ENCODE data around the gene ZNF609.
"Not testable (repeated sequence)": the region's sequence is repeated elsewhere in the genome, so short reads cannot be mapped to it uniquely, and the experiment has no call there.

ZNF609 gene

DNA sequence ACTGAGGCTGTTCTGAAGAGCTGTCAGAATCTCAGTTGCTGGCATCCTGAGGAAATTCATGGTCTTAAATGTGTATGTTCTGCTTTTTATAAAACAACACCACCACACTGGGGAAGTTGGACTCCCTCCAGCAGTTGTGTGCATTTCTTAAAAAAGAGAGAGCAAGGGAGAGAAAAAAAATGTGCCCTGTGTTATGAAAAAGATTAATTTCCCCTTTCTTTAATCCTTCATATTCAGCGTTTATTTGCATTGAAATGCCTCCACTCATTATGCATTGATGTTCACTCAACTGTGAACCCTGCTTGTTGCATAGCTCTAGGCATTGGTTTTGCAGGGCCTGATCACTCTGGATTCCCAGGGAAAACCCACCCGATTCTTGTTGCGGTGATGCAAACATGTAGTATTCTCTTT lies 4.4 kb upstream of the ZNF609 start:
- no peak for DNase-seq (ENCODE audit: low read depth)

- no peak for DNase-seq (ENCODE audit: low read depth)
Observed at GRCh38 chr15:64456634-64457108, 3.7 kb upstream of the ZNF609 start.

GRCh38 chr15:64459066-64459781 lies 1.2 kb upstream of the ZNF609 start:
- DNase-seq (ENCODE audit: low read depth): no peak

GRCh38 chr15:64460724-64461720 lies 644 bp downstream of the ZNF609 start:
- DNase-seq (ENCODE audit: low read depth): peak; percentile 9

DNA sequence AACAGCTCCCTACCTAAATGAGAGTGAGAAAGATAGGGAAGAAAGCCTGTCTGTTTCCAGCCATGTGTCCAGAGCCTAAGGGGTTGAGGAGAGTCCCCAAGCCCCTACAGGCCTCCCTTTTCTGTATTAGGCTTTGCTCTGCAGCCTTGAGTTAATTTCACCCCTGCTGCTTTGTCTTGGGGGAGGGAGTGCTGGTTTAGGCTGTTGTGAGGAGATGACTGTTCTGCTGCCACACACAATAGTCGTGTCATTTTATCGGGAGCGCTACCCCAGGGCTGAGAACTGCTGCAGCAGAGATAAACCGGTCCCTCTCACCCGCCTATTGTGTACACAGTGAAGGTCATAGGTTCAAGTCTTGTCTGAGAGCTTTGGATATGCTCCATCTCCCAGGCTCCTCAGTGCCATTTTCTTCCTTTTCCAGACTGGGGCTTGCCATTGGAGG lies 1.4 kb downstream of the ZNF609 start:
- DNase-seq (ENCODE audit: low read depth): peak; percentile 7

GRCh38 chr15:64462492-64462891 lies 2.1 kb downstream of the ZNF609 start:
- no peak for DNase-seq (ENCODE audit: low read depth)

- DNase-seq (ENCODE audit: low read depth): no peak
Observed at GRCh38 chr15:64464276-64465005, 4.1 kb downstream of the ZNF609 start.

DNA sequence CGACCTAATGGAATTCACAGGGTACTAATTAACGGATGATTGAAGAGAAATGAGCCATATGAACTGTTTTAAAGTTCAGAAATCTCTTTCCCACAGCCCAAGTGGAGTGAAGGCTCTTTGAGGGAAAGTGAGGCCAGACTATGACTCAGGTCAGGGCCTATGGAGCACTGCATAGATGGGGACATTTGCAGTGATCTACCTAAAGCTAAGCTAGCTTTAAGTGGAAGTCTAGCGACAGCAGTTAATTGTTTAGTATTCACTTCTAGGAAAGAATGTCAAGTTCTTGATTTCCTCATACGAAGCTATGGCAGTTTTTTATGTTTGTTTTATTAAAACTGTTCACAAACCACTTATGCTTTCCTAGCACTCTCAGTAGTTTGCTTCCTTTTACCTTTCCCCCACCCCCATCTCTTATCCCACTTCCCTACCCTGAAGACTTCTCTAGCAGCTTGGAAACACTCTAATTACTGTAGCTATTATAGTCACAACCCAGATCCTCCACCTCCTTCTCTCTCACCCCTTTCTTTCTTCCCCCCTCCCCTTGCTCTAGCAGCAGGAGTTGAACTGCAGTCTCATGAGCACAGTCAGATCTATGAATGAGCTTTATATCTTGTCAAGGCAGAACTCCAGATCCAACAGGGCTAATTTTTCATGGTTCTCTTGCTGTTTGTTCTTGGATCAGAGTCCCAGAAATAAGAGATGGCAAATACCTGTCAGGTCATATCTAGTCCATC lies 6.2 kb downstream of the ZNF609 start:
- DNase-seq (ENCODE audit: low read depth): no peak

GRCh38 chr15:64472161-64472560 lies 11.8 kb downstream of the ZNF609 start:
- no peak for DNase-seq (ENCODE audit: low read depth)

DNA sequence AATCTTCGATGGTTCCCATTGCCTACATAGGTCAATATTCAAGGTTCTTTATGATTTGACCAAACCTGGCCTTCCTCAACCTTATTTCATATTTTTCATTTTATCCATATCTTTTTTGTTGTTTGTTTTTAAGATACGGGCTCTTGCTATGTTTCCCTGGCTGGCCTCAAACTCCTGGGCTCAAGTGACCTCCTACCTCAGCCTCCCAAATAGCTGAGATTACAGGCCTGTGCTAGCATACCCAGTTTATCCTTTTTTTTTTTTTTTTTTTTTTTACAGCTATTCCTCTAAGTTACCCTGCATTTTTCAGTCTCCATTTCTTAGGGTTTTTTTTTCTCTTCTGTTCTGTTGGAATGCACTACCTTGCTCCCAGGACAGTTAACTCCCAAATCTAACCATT lies 14.5 kb downstream of the ZNF609 start:
- DNase-seq (ENCODE audit: low read depth): no peak

GRCh38 chr15:64476550-64476949 lies 16.2 kb downstream of the ZNF609 start:
- DNase-seq (ENCODE audit: low read depth): no peak

DNA sequence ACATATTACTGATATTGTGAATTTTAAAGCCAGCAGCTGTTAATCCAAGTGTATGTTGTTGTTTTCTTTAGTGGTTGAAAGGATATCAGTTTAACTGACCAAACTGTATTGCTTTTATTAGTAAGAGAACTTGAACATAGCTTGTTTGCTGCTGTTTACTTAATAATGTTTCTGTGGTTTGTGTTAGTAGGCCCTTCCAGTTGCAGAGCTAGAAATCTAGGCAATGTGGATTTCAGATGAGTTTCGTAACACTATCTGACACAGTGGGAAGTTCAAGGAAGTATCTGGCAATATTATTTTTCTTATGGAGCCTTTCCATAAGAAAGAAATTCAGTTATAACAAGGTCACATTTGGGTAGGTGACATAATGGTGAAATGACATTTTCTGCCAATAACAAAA lies 18.5 kb downstream of the ZNF609 start:
- no peak for DNase-seq (ENCODE audit: low read depth)

DNA sequence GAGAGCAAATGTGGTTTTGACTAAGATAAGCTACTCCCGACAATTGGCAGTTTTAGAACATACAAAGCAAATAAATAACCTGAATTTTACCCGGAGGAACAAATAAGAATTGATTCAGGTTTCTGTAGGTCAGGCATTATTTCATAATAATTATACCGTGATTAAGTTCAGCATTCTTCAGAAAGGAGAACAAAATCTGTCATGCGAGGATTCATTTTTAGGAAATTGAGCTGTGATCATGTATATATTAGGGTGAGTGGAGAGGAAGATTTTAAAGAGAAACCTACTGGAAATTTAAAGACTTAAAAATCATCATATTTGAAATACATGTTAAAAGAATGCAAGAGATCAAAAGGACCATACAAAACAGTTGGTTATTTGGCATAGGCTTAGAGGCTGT lies 20.5 kb downstream of the ZNF609 start:
- no peak for DNase-seq (ENCODE audit: low read depth)

DNA sequence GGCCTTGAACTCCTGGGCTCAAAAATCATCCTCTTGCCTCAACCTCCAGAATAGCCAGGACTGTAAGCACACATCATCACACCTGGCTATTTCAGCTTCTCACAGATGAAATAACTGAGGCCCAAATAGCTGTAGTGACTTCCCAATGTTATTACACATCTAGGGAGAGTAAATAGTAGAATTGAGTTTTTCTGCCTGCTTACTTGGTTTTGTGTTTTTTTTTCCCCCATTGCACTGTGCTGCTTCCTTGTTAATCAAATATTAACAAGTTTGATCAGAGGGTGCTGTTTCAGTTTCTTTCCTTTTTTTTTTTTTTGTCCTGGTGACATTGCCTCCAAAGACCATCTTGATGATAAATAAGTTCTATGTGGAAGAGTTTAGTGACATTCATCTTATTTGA lies 23.4 kb downstream of the ZNF609 start:
- no peak for DNase-seq (ENCODE audit: low read depth)

- no peak for DNase-seq (ENCODE audit: low read depth)
Observed at GRCh38 chr15:64485796-64486195, 25.4 kb downstream of the ZNF609 start.

- no peak for DNase-seq (ENCODE audit: low read depth)
Observed at GRCh38 chr15:64490598-64491259, 30.4 kb downstream of the ZNF609 start.

DNA sequence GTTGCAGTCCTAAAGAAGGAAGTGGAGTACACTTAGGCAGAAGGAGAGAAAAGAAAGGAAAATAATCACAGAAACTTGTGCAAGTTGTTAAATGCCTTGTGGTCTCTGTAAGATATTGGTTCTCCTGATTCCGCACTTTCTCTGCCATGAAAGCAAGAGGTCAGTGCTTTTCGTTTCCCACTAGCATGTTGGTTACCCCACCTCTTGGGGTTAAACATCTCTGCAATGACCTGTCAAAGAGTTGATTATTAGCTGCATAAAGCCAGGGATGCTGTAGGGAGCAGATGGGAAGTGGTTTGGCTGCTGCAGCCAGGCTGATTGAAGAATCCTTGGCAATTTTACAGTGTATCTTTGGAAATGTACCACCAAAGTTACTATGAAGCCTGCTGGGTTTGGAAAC lies 33.3 kb downstream of the ZNF609 start:
- no peak for DNase-seq (ENCODE audit: low read depth)

DNA sequence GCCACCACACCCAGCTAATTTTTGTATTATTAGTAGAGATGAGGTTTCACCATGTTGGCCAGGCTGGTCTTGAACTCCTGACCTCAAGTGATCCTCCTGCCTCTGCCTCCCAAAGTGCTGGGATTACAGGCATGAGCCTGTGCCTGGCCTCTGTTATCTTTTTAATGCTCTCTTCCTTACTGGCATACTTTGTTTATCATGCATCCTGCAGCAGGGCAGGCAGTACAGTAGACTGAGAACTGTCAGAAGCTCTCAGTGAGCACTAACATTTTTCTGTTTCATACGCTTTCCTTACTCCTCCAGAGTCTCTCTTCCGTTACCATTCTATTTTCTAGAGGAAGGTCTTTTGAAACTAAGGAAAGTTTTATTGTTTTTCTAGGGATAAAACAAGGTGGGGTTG lies 35.6 kb downstream of the ZNF609 start:
- DNase-seq (ENCODE audit: low read depth): not testable (repeated sequence)

GRCh38 chr15:64500695-64501395 lies 40.5 kb downstream of the ZNF609 start:
- DNase-seq (ENCODE audit: low read depth): no peak

DNA sequence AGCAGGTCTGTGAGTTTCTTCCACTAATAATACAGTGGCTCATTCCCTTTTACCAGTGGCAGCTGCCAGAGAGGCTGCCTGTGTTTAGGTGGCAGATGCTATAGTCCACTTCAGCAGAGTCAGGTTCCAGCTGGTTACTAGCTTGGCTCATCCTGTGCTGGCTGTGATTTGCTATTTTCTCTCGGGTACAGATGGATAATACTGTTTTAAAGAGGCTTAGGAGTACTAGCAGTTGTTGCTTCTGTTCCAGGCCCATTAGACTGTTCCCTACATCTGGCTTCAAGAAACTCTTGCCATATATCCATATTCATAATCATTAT lies 41.0 kb downstream of the ZNF609 start:
- DNase-seq (ENCODE audit: low read depth): no peak

DNA sequence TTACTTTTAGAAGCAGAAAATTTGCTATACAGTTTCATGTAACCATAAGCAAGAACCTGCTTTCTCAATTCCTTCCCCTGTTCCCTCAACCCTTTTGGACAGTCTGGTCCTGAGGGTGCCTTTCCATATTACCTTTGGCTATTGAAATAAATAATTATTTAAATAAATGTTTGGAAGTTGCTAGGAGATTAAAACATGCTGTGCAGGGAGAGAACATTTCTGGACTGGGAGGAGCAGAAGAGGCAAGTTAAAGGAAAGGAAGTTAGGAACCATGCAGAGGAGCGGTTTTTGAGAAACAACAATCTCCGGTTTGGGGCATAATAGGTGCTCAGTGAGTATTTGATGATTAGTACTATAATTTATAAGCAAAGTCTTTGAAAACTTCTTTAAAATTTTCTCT lies 41.8 kb downstream of the ZNF609 start:
- no peak for DNase-seq (ENCODE audit: low read depth)
